IMR-90 (cell line): ENCODE measurements around the gene CCDC33.

Experiments
- MAZ ChIP-seq: IDR thresholded peaks from 2 replicates; pipeline ENCODE4 v1.6.1; 2012; ENCODE audit warnings: low read depth, mild to moderate bottlenecking, low read length, improper control_type of control experiment, moderate library complexity, borderline replicate concordance
- POLR2A ChIP-seq: IDR thresholded peaks from 2 replicates; pipeline ENCODE4 v1.6.1; 2012; ENCODE audit warnings: mild to moderate bottlenecking, low read depth, low read length
- RAD21 ChIP-seq: IDR thresholded peaks from 2 replicates; pipeline ENCODE4 v1.6.1; 2012; ENCODE audit warnings: low read length, improper control_type of control experiment
- RFX5 ChIP-seq: IDR thresholded peaks from 2 replicates; pipeline ENCODE4 v1.8.0; 2012; ENCODE audit warnings: low read depth, mild to moderate bottlenecking, low read length, moderate library complexity
- TF ChIP-seq, protein P1 (sequence below): conservative IDR thresholded peaks from 2 replicates; pipeline ENCODE4 v1.5.1; 2012; ENCODE audit warnings: mild to moderate bottlenecking, low read depth, low read length, improper control_type of control experiment
- TF ChIP-seq, protein P2 (sequence below): fragments of 150-350 bp; IDR thresholded peaks from 2 replicates; pipeline ENCODE4 v1.6.1; 2017; ENCODE audit warnings: mild to moderate bottlenecking, antibody characterized with exemption, low read length, low read depth

DNA sequence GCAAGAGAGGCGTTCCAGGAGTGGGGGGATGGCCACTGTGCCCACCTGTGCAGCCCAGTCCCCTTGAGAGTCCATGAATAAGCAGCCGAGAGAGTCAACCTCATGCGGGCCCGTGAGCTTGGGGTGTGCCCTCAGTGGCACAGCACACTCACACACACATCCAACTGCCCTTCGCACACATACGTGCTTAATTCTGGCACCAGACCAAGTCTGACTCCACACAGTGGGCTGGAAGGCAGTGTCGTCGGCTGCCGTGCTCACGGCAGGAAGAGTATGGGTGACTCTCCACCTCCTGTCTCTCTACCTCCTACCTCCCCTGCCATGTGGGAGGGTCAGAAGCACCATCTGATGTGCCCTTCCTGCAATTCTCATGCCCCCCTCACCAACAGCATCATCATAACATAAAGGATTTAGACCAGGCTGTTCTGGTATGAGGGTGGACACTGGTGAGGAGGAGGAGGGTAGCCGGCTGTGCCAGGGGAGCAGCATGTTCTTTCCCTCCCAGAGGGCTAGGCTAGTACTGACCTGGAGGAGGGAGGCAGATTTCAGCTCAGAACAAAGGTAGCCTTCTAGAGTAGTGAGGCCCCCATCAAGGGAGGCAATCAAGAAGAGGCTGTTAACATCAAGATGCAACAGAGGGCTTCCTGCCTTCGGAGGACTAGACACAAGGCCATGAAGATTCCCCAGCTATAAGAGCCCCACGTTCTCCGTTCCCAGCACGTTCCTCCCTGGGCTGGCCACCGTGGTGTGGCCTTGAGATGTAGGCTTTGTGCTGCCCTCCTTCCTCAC lies 28.3 kb upstream of the CCDC33 start:
- TF ChIP-seq POLR2A: no peak
- TF ChIP-seq, protein P1, sequence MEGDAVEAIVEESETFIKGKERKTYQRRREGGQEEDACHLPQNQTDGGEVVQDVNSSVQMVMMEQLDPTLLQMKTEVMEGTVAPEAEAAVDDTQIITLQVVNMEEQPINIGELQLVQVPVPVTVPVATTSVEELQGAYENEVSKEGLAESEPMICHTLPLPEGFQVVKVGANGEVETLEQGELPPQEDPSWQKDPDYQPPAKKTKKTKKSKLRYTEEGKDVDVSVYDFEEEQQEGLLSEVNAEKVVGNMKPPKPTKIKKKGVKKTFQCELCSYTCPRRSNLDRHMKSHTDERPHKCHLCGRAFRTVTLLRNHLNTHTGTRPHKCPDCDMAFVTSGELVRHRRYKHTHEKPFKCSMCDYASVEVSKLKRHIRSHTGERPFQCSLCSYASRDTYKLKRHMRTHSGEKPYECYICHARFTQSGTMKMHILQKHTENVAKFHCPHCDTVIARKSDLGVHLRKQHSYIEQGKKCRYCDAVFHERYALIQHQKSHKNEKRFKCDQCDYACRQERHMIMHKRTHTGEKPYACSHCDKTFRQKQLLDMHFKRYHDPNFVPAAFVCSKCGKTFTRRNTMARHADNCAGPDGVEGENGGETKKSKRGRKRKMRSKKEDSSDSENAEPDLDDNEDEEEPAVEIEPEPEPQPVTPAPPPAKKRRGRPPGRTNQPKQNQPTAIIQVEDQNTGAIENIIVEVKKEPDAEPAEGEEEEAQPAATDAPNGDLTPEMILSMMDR: no peak
- TF ChIP-seq, protein P2, sequence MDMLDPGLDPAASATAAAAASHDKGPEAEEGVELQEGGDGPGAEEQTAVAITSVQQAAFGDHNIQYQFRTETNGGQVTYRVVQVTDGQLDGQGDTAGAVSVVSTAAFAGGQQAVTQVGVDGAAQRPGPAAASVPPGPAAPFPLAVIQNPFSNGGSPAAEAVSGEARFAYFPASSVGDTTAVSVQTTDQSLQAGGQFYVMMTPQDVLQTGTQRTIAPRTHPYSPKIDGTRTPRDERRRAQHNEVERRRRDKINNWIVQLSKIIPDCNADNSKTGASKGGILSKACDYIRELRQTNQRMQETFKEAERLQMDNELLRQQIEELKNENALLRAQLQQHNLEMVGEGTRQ: no peak
- no peak for TF ChIP-seq MAZ
- TF ChIP-seq RAD21: no peak
- TF ChIP-seq RFX5: no peak
